HepG2 (cell line): ENCODE measurements around the gene GRM4. TPM values are rescaled to one million over a fixed set of nuclear protein-coding genes. Genes with fewer than 3 reads are reported as not detected.

Experiments used
- ATAC-seq: fragments of 200-7000 bp; cut with Tn5 transposase; 3 replicates; pipeline ENCODE4 v1.9.1; 2020; ENCODE audit warnings: mild to moderate bottlenecking, moderate library complexity
- BruUV-seq: library from RNA; stranded (reverse); fragments of 400-500 nt; replicated peaks from 2 replicates; lab custom pipeline; 2021; lab: Mats Ljungman, UMichigan
- CTCF ChIA-PET: fragments of 300-600 bp; formaldehyde crosslinking; extraction: SDS; loops from one replicate; lab custom pipeline; 2021; ENCODE audit warnings: low total read pairs, inconsistent platforms, low intra/inter-chr PET ratio; lab: Yijun Ruan, JAX
- POLR2A ChIA-PET: fragments of 350-600 bp; sonication (Branson Sonifier 250); formaldehyde crosslinking; loops from one replicate; lab custom pipeline; 2020; ENCODE audit warnings: antibody characterized with exemption, inconsistent platforms; lab: Yijun Ruan, JAX
- DNase-seq: peaks from one replicate; pipeline ENCODE4 v3.0.0-alpha.2; 2015; ENCODE audit warnings: low spot score
- FAIRE-seq: peaks from 3 replicates; lab custom pipeline; 2011; peaks lifted over from hg19 to GRCh38; lab: Jason Lieb, UNC
- H2AFZ ChIP-seq: one replicate; pipeline ENCODE4 v1.6.1; 2011; ENCODE audit warnings: low read length, inconsistent platforms
- H3K27ac ChIP-seq: fragments of 300-600 bp; 3 replicates; pipeline ENCODE4 v1.8.0; 2011; ENCODE audit warnings: mixed run types, mild to moderate bottlenecking, mixed read lengths, low read length, inconsistent platforms; ENCODE audit not compliant: insufficient read depth; ENCODE audit errors: extremely low read length
- H3K27me3 ChIP-seq, 2 experiments: fragments of 200-600 bp in 1 of 2; 2 replicates in 1 of 2; 3 replicates in 1 of 2; pipeline versions ENCODE4 v1.6.0 to v1.8.0; 2011; ENCODE audit warnings: low read length in 2 of 2, mild to moderate bottlenecking in 2 of 2, moderate library complexity in 2 of 2, inconsistent platforms in 1 of 2; ENCODE audit not compliant: insufficient read depth in 2 of 2, control insufficient read depth in 1 of 2
- H3K36me3 ChIP-seq, 2 experiments: fragments of 200-600 bp in 1 of 2; replicated peaks in 1 of 2; 2 replicates in 1 of 2; 3 replicates in 1 of 2; pipeline versions ENCODE4 v1.5.1 to v1.8.0; 2011; ENCODE audit warnings: low read length in 2 of 2, inconsistent platforms in 1 of 2; ENCODE audit not compliant: insufficient read depth in 2 of 2, control insufficient read depth in 1 of 2
- H3K4me1 ChIP-seq: 2 replicates; pipeline ENCODE4 v1.5.1; 2012; ENCODE audit warnings: low read length, inconsistent platforms; ENCODE audit not compliant: insufficient read depth
- H3K4me2 ChIP-seq: 2 replicates; pipeline ENCODE4 v1.6.0; 2011; ENCODE audit warnings: low read depth, low read length, inconsistent platforms
- H3K4me3 ChIP-seq, 3 experiments: fragments of 200-600 bp in 1 of 3; sonication (generic), shearing (Covaris generic) in 1 of 3; replicated peaks in 1 of 3; 2 replicates each; pipeline ENCODE4 v1.5.1; 2011 to 2016; ENCODE audit warnings: low read length in 3 of 3, inconsistent platforms in 2 of 3, low read depth in 2 of 3, mild to moderate bottlenecking in 2 of 3, control low read depth in 1 of 3, mixed read lengths in 1 of 3; ENCODE audit not compliant: insufficient read depth in 1 of 3
- H3K79me2 ChIP-seq: one replicate; pipeline ENCODE4 v1.6.1; 2011; ENCODE audit warnings: low read length, inconsistent platforms; ENCODE audit not compliant: insufficient read depth
- H3K9ac ChIP-seq: 2 replicates; pipeline ENCODE4 v1.6.0; 2011; ENCODE audit warnings: mild to moderate bottlenecking, low read depth, low read length, inconsistent platforms; ENCODE audit not compliant: insufficient read depth
- H3K9me3 ChIP-seq: 2 replicates; pipeline ENCODE4 v1.5.1; 2012; ENCODE audit warnings: mild to moderate bottlenecking, low read length
- H4K20me1 ChIP-seq: 2 replicates; pipeline ENCODE4 v1.6.0; 2011; ENCODE audit warnings: inconsistent platforms, mild to moderate bottlenecking, low read length, moderate library complexity; ENCODE audit not compliant: insufficient read depth
- FOXO1 ChIP-seq: sonication (generic); formaldehyde crosslinking; IDR thresholded peaks from 2 replicates; pipeline ENCODE4 v1.4.0; 2020; ENCODE audit warnings: missing genetic modification reagents
- HNRNPL ChIP-seq: fragments of 200-400 bp; formaldehyde crosslinking; IDR thresholded peaks from 2 replicates; pipeline ENCODE4 v1.6.1; 2017; ENCODE audit warnings: mild to moderate bottlenecking, low read depth, low read length
- SKI ChIP-seq: fragments of 450-650 bp; IDR thresholded peaks from one replicate; pipeline ENCODE4 v1.6.1; 2018; ENCODE audit warnings: mild to moderate bottlenecking; ENCODE audit not compliant: partially characterized antibody
- THAP11 ChIP-seq: IDR thresholded peaks from 2 replicates; pipeline ENCODE4 v1.6.1; 2016; ENCODE audit warnings: missing biosample characterization, missing genetic modification reagents
- ZFP36L1 ChIP-seq: sonication (generic); formaldehyde crosslinking; IDR thresholded peaks from 2 replicates; pipeline ENCODE4 v1.8.0; 2022; ENCODE audit warnings: mild to moderate bottlenecking, missing genetic modification reagents, moderate library complexity
- ZNF235 ChIP-seq: sonication (generic); formaldehyde crosslinking; IDR thresholded peaks from 2 replicates; pipeline ENCODE4 v1.8.1; 2023; ENCODE audit warnings: mild to moderate bottlenecking, missing genetic modification reagents, borderline replicate concordance
- WGBS: methylation state at CpG from one replicate; pipeline ENCODE4 v1.1.6; 2017; ENCODE audit warnings: low lambda C conversion rate; 5-methylcytosine and 5-hydroxymethylcytosine counted together
- in situ Hi-C: cut with HindIII; loops from 2 replicates; pipeline ENCODE4 v1.10.0; 2017; ENCODE audit warnings: low pct_unique_long_range_greater_than_20kb; ENCODE audit not compliant: extremely low pct_ligation_motif_present
- intact Hi-C: fragments of 100-400 bp; cut with micrococcal nuclease; formaldehyde crosslinking; loops from one replicate; pipeline ENCODE4 v1.10.0; 2022; ENCODE audit not compliant: unreplicated experiment
- polyA plus RNA-seq, 8 experiments: library from polyadenylated mRNA; depleted of rRNA in 3 of 8; stranded (reverse) in 7 of 8; unstranded in 1 of 8; fragments of >200 nt; fragmentation: Illumina TruSeq in 4 of 8; extraction: Trizol in 4 of 8; gene quantifications; 2 replicates each; pipeline versions ENCODE4 v1.2.1 to v1.2.3, GENCODE V29; 2011 to 2016; ENCODE audit warnings: low read depth in 4 of 8, missing spikeins in 1 of 8, mixed read lengths in 1 of 8; ENCODE audit not compliant: insufficient read depth in 1 of 8
- total RNA-seq, 5 experiments: library from RNA; depleted of rRNA; stranded (reverse); fragments of >200 nt; fragmentation: Illumina TruSeq; extraction: Trizol; gene quantifications; 2 replicates each; pipeline ENCODE4 v1.2.3, GENCODE V29; 2016; ENCODE audit warnings: low read depth in 1 of 5
- TF ChIP-seq, protein P1 (sequence below): sonication (generic); formaldehyde crosslinking; IDR thresholded peaks from 2 replicates; pipeline ENCODE4 v1.4.0; 2020; ENCODE audit warnings: mild to moderate bottlenecking, missing genetic modification reagents

GRM4 gene
- total and polyA plus RNA-seq, 2 of the 13 experiments (the other 11 are each of a cell fraction or from before 2014, with no cell fraction given): not detected

DNA sequence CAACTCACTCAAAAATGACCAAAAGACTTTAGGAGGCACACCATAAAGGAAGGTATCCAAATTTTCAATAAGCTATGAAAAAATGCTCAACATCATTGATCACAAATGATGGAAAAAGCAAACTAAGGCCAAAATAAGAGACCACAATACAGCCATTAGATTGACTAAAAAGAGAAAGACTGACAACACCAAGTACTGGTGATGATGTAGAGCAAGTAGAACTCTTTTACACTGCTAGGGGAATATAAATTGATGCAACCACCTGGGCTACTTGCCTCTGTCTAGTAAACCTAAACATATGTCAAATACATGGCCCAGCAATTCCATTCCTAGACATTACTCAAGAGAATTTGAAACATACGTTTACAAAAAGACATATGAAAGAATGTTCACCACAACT, 148.6 kb downstream of the GRM4 start:
- Histone ChIP-seq H3K4me1 (peaks cover 15% of the 10 kb centered on the region), H3K27ac (no peak overlapping the region), H3K9ac (no peak overlapping the region), H3K36me3 (no peaks in the 10 kb centered on the region), H3K9me3 (no peaks in the 10 kb centered on the region), H4K20me1 (no peaks in the 10 kb centered on the region), H3K27me3 (peaks cover 6 to 60% of the 10 kb centered on the region in 2 experiments; a peak in 4 of 5 replicates), H3K4me3 (no peak overlapping the region), H3K79me2 (no peaks in the 10 kb centered on the region), H3K4me2 (no peak overlapping the region), H2AFZ (no peak overlapping the region)
- no peak for ATAC-seq
- no peak for FAIRE-seq
- intact Hi-C loops (no loop called here), in situ Hi-C loops (no loop called here)
- ChIA-PET CTCF (no interaction called here), POLR2A (no interaction called here)
- TF ChIP-seq SKI (no peak), ZNF235 (CRISPR knock-in tag) (no peak), FOXO1 (no peak), HNRNPL (no peak), THAP11 (CRISPR knock-in tag) (no peak), ZFP36L1 (CRISPR knock-in tag) (no peak)
- TF ChIP-seq, protein P1, sequence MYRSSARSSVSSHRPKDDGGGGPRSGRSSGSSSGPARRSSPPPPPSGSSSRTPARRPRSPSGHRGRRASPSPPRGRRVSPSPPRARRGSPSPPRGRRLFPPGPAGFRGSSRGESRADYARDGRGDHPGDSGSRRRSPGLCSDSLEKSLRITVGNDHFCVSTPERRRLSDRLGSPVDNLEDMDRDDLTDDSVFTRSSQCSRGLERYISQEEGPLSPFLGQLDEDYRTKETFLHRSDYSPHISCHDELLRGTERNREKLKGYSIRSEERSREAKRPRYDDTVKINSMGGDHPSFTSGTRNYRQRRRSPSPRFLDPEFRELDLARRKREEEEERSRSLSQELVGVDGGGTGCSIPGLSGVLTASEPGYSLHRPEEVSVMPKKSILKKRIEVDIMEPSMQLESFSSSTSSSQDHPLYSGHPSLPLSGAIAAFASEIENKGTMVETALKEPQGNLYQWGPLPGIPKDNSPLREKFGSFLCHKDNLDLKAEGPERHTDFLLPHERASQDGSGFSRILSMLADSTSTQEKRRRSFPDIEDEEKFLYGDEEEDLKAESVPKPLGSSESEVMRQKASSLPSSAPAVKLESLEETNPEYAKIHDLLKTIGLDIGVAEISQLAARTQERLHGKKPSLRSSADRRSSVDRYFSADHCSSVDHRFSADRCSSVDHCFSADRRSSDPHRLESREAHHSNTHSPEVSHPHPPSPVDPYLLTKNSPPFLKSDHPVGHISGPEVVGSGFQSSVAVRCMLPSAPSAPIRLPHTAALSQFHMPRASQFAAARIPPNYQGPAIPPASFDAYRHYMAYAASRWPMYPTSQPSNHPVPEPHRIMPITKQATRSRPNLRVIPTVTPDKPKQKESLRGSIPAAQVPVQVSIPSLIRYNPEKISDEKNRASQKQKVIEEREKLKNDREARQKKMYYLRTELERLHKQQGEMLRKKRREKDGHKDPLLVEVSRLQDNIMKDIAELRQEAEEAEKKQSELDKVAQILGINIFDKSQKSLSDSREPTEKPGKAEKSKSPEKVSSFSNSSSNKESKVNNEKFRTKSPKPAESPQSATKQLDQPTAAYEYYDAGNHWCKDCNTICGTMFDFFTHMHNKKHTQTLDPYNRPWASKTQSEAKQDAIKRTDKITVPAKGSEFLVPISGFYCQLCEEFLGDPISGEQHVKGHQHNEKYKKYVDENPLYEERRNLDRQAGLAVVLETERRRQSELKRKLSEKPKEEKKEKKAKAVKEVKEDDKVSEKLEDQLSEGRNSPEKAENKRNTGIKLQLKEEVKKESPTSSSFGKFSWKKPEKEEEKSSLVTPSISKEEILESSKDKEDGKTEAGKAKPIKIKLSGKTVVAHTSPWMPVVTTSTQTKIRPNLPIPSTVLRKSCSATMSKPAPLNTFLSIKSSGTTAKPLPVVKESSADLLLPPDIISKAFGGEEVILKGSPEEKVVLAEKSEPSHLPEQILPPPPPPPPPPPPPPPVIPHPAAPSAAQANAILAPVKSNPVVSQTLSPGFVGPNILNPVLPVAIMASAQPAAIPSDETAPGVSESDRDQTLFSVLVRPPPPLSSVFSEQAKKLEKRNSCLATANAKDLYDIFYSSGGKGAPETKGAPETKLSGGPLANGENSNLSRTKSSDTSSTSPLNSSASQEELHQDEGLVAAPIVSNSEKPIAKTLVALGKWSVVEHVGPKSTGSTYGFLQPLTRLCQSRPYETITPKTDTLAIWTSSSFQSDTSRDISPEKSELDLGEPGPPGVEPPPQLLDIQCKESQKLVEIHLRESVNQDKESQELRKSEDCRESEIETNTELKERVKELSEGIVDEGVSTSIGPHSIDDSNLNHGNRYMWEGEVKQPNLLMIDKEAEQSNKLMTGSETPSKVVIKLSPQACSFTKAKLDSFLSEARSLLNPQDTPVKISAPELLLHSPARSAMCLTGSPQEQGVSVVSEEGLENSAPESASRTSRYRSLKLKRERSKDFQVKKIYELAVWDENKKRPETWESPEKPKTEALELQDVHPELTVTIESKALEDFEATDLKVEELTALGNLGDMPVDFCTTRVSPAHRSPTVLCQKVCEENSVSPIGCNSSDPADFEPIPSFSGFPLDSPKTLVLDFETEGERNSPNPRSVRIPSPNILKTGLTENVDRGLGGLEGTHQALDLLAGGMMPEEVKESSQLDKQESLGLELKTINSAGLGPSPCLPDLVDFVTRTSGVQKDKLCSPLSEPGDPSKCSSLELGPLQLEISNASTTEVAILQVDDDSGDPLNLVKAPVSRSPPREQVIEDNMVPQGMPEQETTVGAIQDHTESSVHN (CRISPR knock-in tag): no peak
- 33% methylated on average over 1 of the region's 1 CpG for WGBS
- no TSS peak for BruUV-seq
- no peak for DNase-seq
